SH-SY5Y (cell line): ENCODE data around the gene ELOVL4.

ENCODE experiments used
- GATA2 ChIP-seq: IDR thresholded peaks from 2 replicates; pipeline ENCODE4 v1.6.1; 2011; ENCODE audit warnings: mild to moderate bottlenecking, low read depth, low read length
- GATA3 ChIP-seq: IDR thresholded peaks from 2 replicates; pipeline ENCODE4 v1.6.1; 2011; ENCODE audit warnings: low read depth, mild to moderate bottlenecking, low read length, moderate library complexity

- no peak for TF ChIP-seq GATA2
- TF ChIP-seq GATA3 = no peak
Measured at GRCh38 chr6:79981652-79982051, 34.3 kb upstream of the ELOVL4 start.
